Naive thymus-derived CD8-positive, alpha-beta T cell (primary cell): ENCODE measurements around the gene TEX55. TPM values are rescaled to one million over a fixed set of nuclear protein-coding genes. Genes with fewer than 3 reads are reported as not detected.
"Not testable (repeated sequence)": the region's sequence is repeated elsewhere in the genome, so short reads cannot be mapped to it uniquely, and the experiment has no call there.

Source experiments
- ATAC-seq, 2 donors: fragments of 150-1000 bp; cut with Tn5 transposase in 1 of 2; sonication (Bioruptor Pico), chemical (Tn5 transposase) in 1 of 2; 1 replicate in 1 of 2; 2 replicates in 1 of 2; pipeline ENCODE4 v1.10.0; 2021; ENCODE audit warnings: mild to moderate bottlenecking in 2 of 2, moderate library complexity in 2 of 2
- POLR2A ChIA-PET: fragments of 350-600 bp; sonication (Branson Sonifier 250); formaldehyde crosslinking; loops from one replicate; lab custom pipeline; 2021; ENCODE audit warnings: antibody characterized with exemption; lab: Charles Lee
- DNase-seq, 10 donors: peaks; one replicate each; pipeline versions ENCODE4 v3.0.0 to v3.0.0-alpha.2; 2020 to 2022
- H3K27ac Mint-ChIP-seq, 10 donors: one replicate each; pipeline ENCODE4 v1.8.0; 2020 to 2022; ENCODE audit warnings: mild to moderate bottlenecking in 10 of 10, mixed read lengths in 10 of 10, moderate library complexity in 4 of 10, inconsistent platforms in 1 of 10
- H3K27me3 Mint-ChIP-seq, 5 donors: one replicate each; pipeline ENCODE4 v1.8.0; 2021 to 2022; ENCODE audit warnings: mixed read lengths in 5 of 5
- H3K36me3 Mint-ChIP-seq, 3 donors: one replicate each; pipeline ENCODE4 v1.8.0; 2020 to 2022; ENCODE audit warnings: mixed read lengths in 3 of 3, mild to moderate bottlenecking in 2 of 3, inconsistent platforms in 1 of 3
- H3K4me1 Mint-ChIP-seq, 4 donors: one replicate each; pipeline ENCODE4 v1.8.0; 2021 to 2022; ENCODE audit warnings: mixed read lengths in 4 of 4
- H3K4me3 Mint-ChIP-seq, 10 donors: one replicate each; pipeline ENCODE4 v1.8.0; 2020 to 2022; ENCODE audit warnings: mild to moderate bottlenecking in 10 of 10, mixed read lengths in 10 of 10, moderate library complexity in 6 of 10, inconsistent platforms in 1 of 10
- H3K9me3 Mint-ChIP-seq, 9 donors: one replicate each; pipeline ENCODE4 v1.8.0; 2020 to 2022; ENCODE audit warnings: mixed read lengths in 9 of 9, mild to moderate bottlenecking in 3 of 9, inconsistent platforms in 1 of 9, moderate library complexity in 1 of 9
- polyA plus RNA-seq, 3 donors: library from polyadenylated mRNA; unstranded; fragments of 300-500 nt; fragmentation: Illumina TruSeq; gene quantifications; one replicate each; pipeline ENCODE4 v1.2.3, GENCODE V29; 2021
- total RNA-seq, 8 experiments: library from RNA in 2 of 8; stranded (reverse) in 2 of 8; gene quantifications; one replicate each; pipeline ENCODE4 v1.2.3 and lab custom pipeline; 2021 to 2026

TEX55 gene
- total and polyA plus RNA-seq, 5 experiments from 2014 or later = not detected

DNA sequence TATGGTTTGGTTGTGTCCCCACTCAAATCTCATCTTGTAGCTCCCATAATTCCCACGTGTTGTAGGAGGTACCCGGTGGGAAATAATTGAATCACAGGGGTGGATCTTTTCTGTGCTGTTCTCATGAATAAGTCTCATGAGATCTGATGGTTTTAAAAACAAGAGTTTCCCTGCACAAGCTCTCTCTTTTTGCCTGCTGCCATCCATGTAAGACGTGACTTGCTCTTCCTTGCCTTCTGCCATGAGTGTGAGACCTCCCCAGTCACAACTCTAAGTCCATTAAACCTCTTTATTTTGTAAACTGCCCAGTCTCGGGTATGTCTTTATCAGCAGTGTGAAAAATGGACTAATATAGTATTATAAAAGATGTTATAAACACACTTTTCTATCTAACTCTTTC is 6.6 kb upstream of the TEX55 start:
- H3K9me3 Mint-ChIP-seq, POLR2A ChIA-PET, H3K36me3 Mint-ChIP-seq, H3K4me3 Mint-ChIP-seq, H3K27ac Mint-ChIP-seq, DNase-seq, H3K27me3 Mint-ChIP-seq, ATAC-seq, H3K4me1 Mint-ChIP-seq: not testable (repeated sequence)

DNA sequence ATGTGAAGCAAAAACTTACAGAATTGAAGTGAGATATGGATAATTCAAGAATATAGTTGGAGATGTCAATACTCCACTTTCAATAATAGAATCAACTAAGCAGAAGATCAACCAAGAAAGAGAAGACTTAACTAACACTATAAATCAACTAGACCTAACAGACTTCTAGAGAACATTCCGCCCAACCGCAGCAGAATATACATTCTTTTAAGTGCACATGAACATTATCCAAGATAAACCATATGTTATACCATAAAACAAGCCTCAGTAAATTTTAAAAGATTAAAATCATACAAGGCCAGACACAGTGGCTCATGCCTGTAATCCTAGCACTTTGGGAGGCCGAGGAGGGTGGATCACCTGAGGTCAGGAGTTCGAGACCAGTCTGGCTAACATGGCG is 5.5 kb upstream of the TEX55 start:
- POLR2A ChIA-PET = interaction anchor here (0.8 kb wide), 1 partner anchor 23 kb away, joined by 3 read pairs; no protein-coding TSS in a partner anchor
- H3K4me3 Mint-ChIP-seq = no peak overlapping the region

GRCh38 chr3:119145128-119145499 is 851 bp upstream of the TEX55 start:
- no peak overlapping the region for H3K4me3 Mint-ChIP-seq
- H3K27ac Mint-ChIP-seq = no peak overlapping the region
- H3K9me3 Mint-ChIP-seq = no peaks in the 10 kb centered on the region
- H3K36me3 Mint-ChIP-seq = no peaks in the 10 kb centered on the region
- POLR2A ChIA-PET = no interaction called here
- peak in 1 of 2 donors; percentile 8 for ATAC-seq
- DNase-seq = no peak
- no peaks in the 10 kb centered on the region for H3K4me1 Mint-ChIP-seq
- no peaks in the 10 kb centered on the region for H3K27me3 Mint-ChIP-seq

More for the DNA sequence above, 5.5 kb upstream of the TEX55 start:
- no peaks in the 10 kb centered on the region for H3K4me1 Mint-ChIP-seq
- no peak for DNase-seq
- peaks cover 0 to under 1% (median 0%) of the 10 kb centered on the region in 9 donors for H3K9me3 Mint-ChIP-seq
- H3K27ac Mint-ChIP-seq = no peak overlapping the region
- ATAC-seq = no peak
- peaks cover 0 to 5% (median 0%) of the 10 kb centered on the region in 3 donors for H3K36me3 Mint-ChIP-seq
- H3K27me3 Mint-ChIP-seq = peaks cover 0 to under 1% (median 0%) of the 10 kb centered on the region in 5 donors

- Mint-ChIP-seq H3K36me3 (no peaks in the 10 kb centered on the region), H3K9me3 (no peaks in the 10 kb centered on the region), H3K4me1 (no peaks in the 10 kb centered on the region), H3K27me3 (no peaks in the 10 kb centered on the region), H3K4me3 (no peak overlapping the region), H3K27ac (no peak overlapping the region)
- POLR2A ChIA-PET = no interaction called here
- ATAC-seq (no peak), DNase-seq (no peak)
These were observed 812 bp downstream of the TEX55 start for GRCh38 chr3:119146578-119147375.

- Mint-ChIP-seq H3K4me1 (no peaks in the 10 kb centered on the region), H3K9me3 (no peaks in the 10 kb centered on the region), H3K27ac (no peak overlapping the region), H3K36me3 (no peaks in the 10 kb centered on the region), H3K4me3 (no peak overlapping the region), H3K27me3 (no peaks in the 10 kb centered on the region)
- no peak for DNase-seq
- ATAC-seq = no peak
- POLR2A ChIA-PET = no interaction called here
These were observed 1.5 kb downstream of the TEX55 start for GRCh38 chr3:119147494-119147893.

DNA sequence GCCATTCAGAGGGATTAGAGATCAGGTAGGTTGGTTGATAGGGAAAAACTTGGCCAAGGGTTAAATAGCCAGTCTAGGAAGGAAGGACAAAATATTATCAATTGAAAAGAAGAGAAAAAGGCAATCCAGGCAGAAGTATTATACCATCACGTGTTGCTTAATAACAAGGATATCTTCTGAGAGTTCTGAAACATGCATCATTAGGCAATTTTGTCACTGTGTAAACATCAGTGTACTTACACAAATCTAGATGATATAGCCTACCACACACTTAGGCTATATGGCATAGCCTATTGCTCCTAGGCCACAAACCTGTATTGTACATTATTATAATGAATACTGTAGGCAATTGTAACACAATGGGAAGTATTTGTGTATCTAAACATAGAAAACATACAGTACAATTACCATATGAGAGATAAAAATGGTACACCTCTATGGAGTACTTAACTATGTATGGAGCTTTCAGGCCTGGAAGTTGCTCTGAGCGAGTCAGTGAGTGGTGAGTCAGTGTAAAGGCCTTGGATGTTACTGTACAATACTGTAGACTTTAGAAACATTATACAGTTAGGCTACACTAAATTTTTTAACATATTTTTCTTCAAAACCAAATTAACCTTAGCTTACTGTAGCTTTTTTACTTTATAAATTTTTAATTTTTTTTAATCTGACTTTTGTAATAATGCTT is 2.7 kb downstream of the TEX55 start:
- H3K9me3 Mint-ChIP-seq = peaks cover 0 to 10% (median 5%) of the 10 kb centered on the region in 9 donors
- POLR2A ChIA-PET = no interaction called here

DNA sequence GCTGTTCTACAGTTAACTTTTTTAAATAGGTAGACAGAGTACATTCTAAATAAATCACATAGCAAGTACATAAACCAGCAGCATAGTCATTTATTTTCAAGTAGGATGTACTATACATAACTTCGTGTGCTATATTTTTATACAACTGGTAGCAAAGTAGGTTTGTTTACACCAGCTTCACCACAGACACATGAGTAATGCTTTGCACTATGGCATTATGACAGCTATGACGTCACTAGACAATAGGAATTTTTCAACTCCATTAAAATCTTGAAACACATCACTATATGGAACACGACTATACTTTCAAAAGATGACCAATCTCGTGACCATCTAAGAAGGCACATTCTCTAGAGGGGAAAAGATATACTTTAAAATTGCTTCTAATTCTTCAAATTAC is 3.5 kb downstream of the TEX55 start:
- Mint-ChIP-seq H3K27me3 (peaks cover 0 to 9% (median under 1%) of the 10 kb centered on the region in 5 donors), H3K4me3 (no peak overlapping the region), H3K36me3 (peaks cover 0 to 12% (median 0%) of the 10 kb centered on the region in 3 donors), H3K27ac (no peak overlapping the region), H3K9me3 (peaks cover 7 to 18% (median 14%) of the 10 kb centered on the region in 9 donors), H3K4me1 (no peaks in the 10 kb centered on the region)
- POLR2A ChIA-PET = no interaction called here
- ATAC-seq = no peak
- no peak for DNase-seq

More for the DNA sequence above, 2.7 kb downstream of the TEX55 start:
- H3K4me1 Mint-ChIP-seq = no peaks in the 10 kb centered on the region
- no peak overlapping the region for H3K4me3 Mint-ChIP-seq
- DNase-seq (no peak), ATAC-seq (no peak)
- peaks cover 0 to 3% (median 0%) of the 10 kb centered on the region in 5 donors for H3K27me3 Mint-ChIP-seq
- no peak overlapping the region for H3K27ac Mint-ChIP-seq
- peaks cover 0 to 4% (median 0%) of the 10 kb centered on the region in 3 donors for H3K36me3 Mint-ChIP-seq

DNA sequence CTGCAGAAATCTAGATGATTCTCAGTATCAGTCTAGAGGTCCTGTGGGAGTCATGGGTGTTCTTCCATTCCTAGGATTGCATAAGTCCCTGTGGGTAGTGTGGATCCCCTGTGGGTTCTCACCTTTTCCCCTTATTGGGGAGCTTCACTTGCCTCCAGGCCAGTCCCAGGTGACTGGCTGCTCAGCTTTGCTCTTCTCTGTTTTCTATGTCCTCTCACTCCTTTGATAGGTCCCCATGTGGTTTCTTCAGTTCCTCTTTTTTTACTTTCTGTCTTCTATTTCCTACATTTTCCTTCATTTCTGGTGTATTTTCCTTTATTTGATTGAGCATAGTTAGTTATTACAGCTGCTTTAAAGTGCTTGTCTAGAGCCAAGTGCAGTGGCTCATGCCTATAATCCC is 10.9 kb downstream of the TEX55 start:
- Mint-ChIP-seq H3K9me3 (peaks cover 15 to 49% (median 26%) of the 10 kb centered on the region in 9 donors), H3K4me3 (no peak overlapping the region), H3K4me1 (no peaks in the 10 kb centered on the region), H3K27me3 (peaks cover 1 to 22% (median 9%) of the 10 kb centered on the region in 5 donors), H3K27ac (no peak overlapping the region), H3K36me3 (peaks cover 3 to 26% (median 3%) of the 10 kb centered on the region in 3 donors)
- POLR2A ChIA-PET = no interaction called here
- ATAC-seq = no peak
- no peak for DNase-seq

- POLR2A ChIA-PET = no interaction called here
- H3K9me3 Mint-ChIP-seq = peaks cover 15 to 46% (median 26%) of the 10 kb centered on the region in 9 donors
- no peak overlapping the region for H3K27ac Mint-ChIP-seq
- DNase-seq (no peak), ATAC-seq (no peak)
- H3K4me3 Mint-ChIP-seq = no peak overlapping the region
- peaks cover 3 to 26% (median 3%) of the 10 kb centered on the region in 3 donors for H3K36me3 Mint-ChIP-seq
- peaks cover 10 to 24% (median 16%) of the 10 kb centered on the region in 5 donors for H3K27me3 Mint-ChIP-seq
- no peaks in the 10 kb centered on the region for H3K4me1 Mint-ChIP-seq
These were observed 12.0 kb downstream of the TEX55 start for GRCh38 chr3:119157971-119158370.

DNA sequence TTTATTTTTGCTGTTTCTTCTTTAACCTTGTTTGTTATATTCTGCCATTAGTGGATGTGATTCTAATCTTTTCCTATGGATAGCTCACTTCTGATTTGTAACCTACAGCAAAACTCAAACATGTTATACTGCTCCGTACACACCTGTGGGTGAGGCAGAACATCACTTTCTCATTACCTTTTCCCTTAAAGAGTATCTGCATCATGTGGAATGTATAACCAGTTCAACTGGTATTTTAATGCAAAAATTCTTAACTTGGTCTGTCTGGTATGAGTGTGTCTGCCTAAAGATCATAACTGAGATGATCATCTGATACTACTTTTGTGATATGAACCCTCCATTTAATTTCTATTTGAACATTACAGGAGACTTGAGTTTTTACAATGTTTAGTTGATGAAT is 14.4 kb downstream of the TEX55 start:
- DNase-seq (no peak), ATAC-seq (no peak)
- POLR2A ChIA-PET = no interaction called here
- Mint-ChIP-seq H3K4me1 (no peaks in the 10 kb centered on the region), H3K36me3 (peaks cover 3 to 21% (median 5%) of the 10 kb centered on the region in 3 donors), H3K9me3 (peaks cover 5 to 24% (median 12%) of the 10 kb centered on the region in 9 donors), H3K27ac (no peak overlapping the region), H3K4me3 (no peak overlapping the region), H3K27me3 (peaks cover 13 to 20% (median 15%) of the 10 kb centered on the region in 5 donors)

GRCh38 chr3:119160815-119161214 is 14.8 kb downstream of the TEX55 start:
- DNase-seq (no peak), ATAC-seq (no peak)
- H3K4me3 Mint-ChIP-seq = no peak overlapping the region
- peaks cover 11 to 24% (median 15%) of the 10 kb centered on the region in 5 donors for H3K27me3 Mint-ChIP-seq
- H3K27ac Mint-ChIP-seq = no peak overlapping the region
- H3K36me3 Mint-ChIP-seq = peaks cover 3 to 21% (median 5%) of the 10 kb centered on the region in 3 donors
- H3K4me1 Mint-ChIP-seq = no peaks in the 10 kb centered on the region
- H3K9me3 Mint-ChIP-seq = peaks cover 4 to 23% (median 10%) of the 10 kb centered on the region in 9 donors
- POLR2A ChIA-PET = no interaction called here

GRCh38 chr3:119161240-119161639 is 15.3 kb downstream of the TEX55 start:
- Mint-ChIP-seq H3K27me3 (peaks cover 11 to 24% (median 15%) of the 10 kb centered on the region in 5 donors), H3K4me1 (no peaks in the 10 kb centered on the region), H3K36me3 (peaks cover 3 to 21% (median 5%) of the 10 kb centered on the region in 3 donors), H3K9me3 (peaks cover 4 to 23% (median 10%) of the 10 kb centered on the region in 9 donors), H3K27ac (no peak overlapping the region), H3K4me3 (no peak overlapping the region)
- DNase-seq (no peak), ATAC-seq (no peak)
- POLR2A ChIA-PET = no interaction called here

GRCh38 chr3:119164745-119165144 is 18.8 kb downstream of the TEX55 start:
- H3K4me3 Mint-ChIP-seq, ATAC-seq, H3K4me1 Mint-ChIP-seq, POLR2A ChIA-PET, H3K27ac Mint-ChIP-seq, DNase-seq: not testable (repeated sequence)
- H3K27me3 Mint-ChIP-seq = peaks cover 10 to 23% (median 14%) of the 10 kb centered on the region in 5 donors
- H3K9me3 Mint-ChIP-seq = peaks cover 0 to 13% (median 4%) of the 10 kb centered on the region in 9 donors
- H3K36me3 Mint-ChIP-seq = peaks cover 0 to 10% (median 2%) of the 10 kb centered on the region in 3 donors
